Caco-2 (cell line): ENCODE results near the gene ZNF786. TPM values are rescaled to one million over a fixed set of nuclear protein-coding genes. Genes with fewer than 3 reads are reported as not detected.
A peak's percentile ranks its signal among the peaks of the same experiment; 100 is the strongest.

Source experiments
- BruUV-seq: library from RNA; stranded (reverse); fragments of 400-500 nt; replicated peaks from 2 replicates; lab custom pipeline; 2021; lab: Mats Ljungman, UMichigan
- CTCF ChIA-PET: fragments of 300-600 bp; sonication (Branson Sonifier 250); formaldehyde crosslinking; loops from one replicate; lab custom pipeline; 2022; ENCODE audit warnings: antibody characterized with exemption; lab: Charles Lee
- POLR2A ChIA-PET: fragments of 300-600 bp; sonication (Branson Sonifier 250); formaldehyde crosslinking; loops from one replicate; lab custom pipeline; 2022; ENCODE audit warnings: antibody characterized with exemption; lab: Charles Lee
- DNase-seq, 2 experiments: peaks; one replicate each; pipeline versions ENCODE4 v3.0.0 to v3.0.0-alpha.2; 2020 to 2022
- H3K27me3 ChIP-seq: replicated peaks from 2 replicates; pipeline ENCODE4 v1.6.0; 2011; ENCODE audit warnings: low read length; ENCODE audit not compliant: control insufficient read depth, insufficient read depth
- H3K36me3 ChIP-seq: 2 replicates; pipeline ENCODE4 v1.5.1; 2011; ENCODE audit warnings: low read length; ENCODE audit not compliant: control insufficient read depth, insufficient read depth
- H3K4me1 ChIP-seq: fragments of 250-450 bp; sonication (Bioruptor Pico); 2 replicates; pipeline ENCODE4 v1.5.1; 2020; ENCODE audit warnings: mild to moderate bottlenecking
- H3K4me3 ChIP-seq: 2 replicates; pipeline ENCODE4 v1.5.1; 2011; ENCODE audit warnings: low read depth, mild to moderate bottlenecking, control low read depth, low read length
- H3K9me3 ChIP-seq: fragments of 250-450 bp; sonication (Bioruptor Pico); 2 replicates; pipeline ENCODE4 v1.5.1; 2020; ENCODE audit warnings: mild to moderate bottlenecking, moderate library complexity
- H3K27ac Mint-ChIP-seq: one replicate; pipeline ENCODE4 v1.8.0; 2022; ENCODE audit warnings: mixed read lengths; ENCODE audit not compliant: unreplicated experiment
- H3K27me3 Mint-ChIP-seq: one replicate; pipeline ENCODE4 v1.8.0; 2022; ENCODE audit warnings: mixed read lengths; ENCODE audit not compliant: insufficient read depth, unreplicated experiment
- H3K36me3 Mint-ChIP-seq: one replicate; pipeline ENCODE4 v1.8.0; 2022; ENCODE audit warnings: mild to moderate bottlenecking, mixed read lengths; ENCODE audit not compliant: insufficient read depth, unreplicated experiment
- H3K4me1 Mint-ChIP-seq: one replicate; pipeline ENCODE4 v1.8.0; 2022; ENCODE audit warnings: low read depth, mixed read lengths; ENCODE audit not compliant: unreplicated experiment
- H3K4me3 Mint-ChIP-seq: one replicate; pipeline ENCODE4 v1.8.0; 2022; ENCODE audit warnings: mild to moderate bottlenecking, moderate library complexity, mixed read lengths; ENCODE audit not compliant: unreplicated experiment
- H3K9me3 Mint-ChIP-seq: one replicate; pipeline ENCODE4 v1.8.0; 2022; ENCODE audit warnings: mixed read lengths; ENCODE audit not compliant: unreplicated experiment
- intact Hi-C: fragments of 100-400 bp; cut with micrococcal nuclease; formaldehyde crosslinking; loops from one replicate; pipeline ENCODE4 v1.10.0; 2022; ENCODE audit not compliant: unreplicated experiment
- total RNA-seq: library from RNA; stranded (reverse); gene quantifications from 2 replicates; pipeline ENCODE4 v1.2.3, GENCODE V29; 2022
- TF ChIP-seq, protein P1 (sequence below), 2 experiments: fragments of 200-600 bp in 1 of 2; IDR thresholded peaks; 1 replicate in 1 of 2; 2 replicates in 1 of 2; pipeline versions ENCODE4 v1.5.1 to v1.8.0; 2011 to 2022; ENCODE audit warnings: antibody characterized with exemption in 1 of 2, control low read depth in 1 of 2, inconsistent platforms in 1 of 2, low read depth in 1 of 2, low read length in 1 of 2, mild to moderate bottlenecking in 1 of 2, moderate library complexity in 1 of 2; ENCODE audit not compliant: insufficient read depth in 1 of 2, severe bottlenecking in 1 of 2, unreplicated experiment in 1 of 2

ZNF786 gene
- total RNA-seq, 1 experiment from 2014 or later = 9.4 TPM

DNA sequence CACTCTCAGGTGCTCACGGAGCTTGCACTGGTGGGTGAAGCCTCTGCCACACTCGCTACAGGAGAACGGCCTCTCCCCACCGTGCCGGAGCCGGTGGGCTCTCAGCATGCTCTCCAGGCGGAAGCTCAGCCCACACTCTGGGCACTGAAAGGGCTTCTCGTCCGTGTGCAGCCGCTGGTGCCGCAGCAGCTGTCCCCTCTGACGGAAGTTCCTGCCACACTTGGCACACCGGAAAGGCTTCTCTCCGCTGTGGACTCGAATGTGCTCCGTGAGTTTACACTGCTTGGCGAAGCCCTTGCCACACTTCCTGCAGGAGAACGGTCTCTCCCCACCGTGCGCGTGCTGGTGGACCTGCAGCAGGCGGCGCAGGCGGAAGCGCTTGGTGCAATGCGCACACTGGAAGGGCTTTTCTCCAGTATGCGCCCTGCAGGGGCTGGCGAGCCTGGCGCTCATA is 19.3 kb downstream of the ZNF786 start:
- TF ChIP-seq, protein P1, sequence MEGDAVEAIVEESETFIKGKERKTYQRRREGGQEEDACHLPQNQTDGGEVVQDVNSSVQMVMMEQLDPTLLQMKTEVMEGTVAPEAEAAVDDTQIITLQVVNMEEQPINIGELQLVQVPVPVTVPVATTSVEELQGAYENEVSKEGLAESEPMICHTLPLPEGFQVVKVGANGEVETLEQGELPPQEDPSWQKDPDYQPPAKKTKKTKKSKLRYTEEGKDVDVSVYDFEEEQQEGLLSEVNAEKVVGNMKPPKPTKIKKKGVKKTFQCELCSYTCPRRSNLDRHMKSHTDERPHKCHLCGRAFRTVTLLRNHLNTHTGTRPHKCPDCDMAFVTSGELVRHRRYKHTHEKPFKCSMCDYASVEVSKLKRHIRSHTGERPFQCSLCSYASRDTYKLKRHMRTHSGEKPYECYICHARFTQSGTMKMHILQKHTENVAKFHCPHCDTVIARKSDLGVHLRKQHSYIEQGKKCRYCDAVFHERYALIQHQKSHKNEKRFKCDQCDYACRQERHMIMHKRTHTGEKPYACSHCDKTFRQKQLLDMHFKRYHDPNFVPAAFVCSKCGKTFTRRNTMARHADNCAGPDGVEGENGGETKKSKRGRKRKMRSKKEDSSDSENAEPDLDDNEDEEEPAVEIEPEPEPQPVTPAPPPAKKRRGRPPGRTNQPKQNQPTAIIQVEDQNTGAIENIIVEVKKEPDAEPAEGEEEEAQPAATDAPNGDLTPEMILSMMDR (IDR thresholded peaks at IDR 0.05; ENCODE audit: insufficient read depth in 1 of 2, low read depth in 1 of 2, low read length in 1 of 2, severe bottlenecking in 1 of 2, unreplicated experiment in 1 of 2) = no peak
- CTCF ChIA-PET = no interaction called here

DNA sequence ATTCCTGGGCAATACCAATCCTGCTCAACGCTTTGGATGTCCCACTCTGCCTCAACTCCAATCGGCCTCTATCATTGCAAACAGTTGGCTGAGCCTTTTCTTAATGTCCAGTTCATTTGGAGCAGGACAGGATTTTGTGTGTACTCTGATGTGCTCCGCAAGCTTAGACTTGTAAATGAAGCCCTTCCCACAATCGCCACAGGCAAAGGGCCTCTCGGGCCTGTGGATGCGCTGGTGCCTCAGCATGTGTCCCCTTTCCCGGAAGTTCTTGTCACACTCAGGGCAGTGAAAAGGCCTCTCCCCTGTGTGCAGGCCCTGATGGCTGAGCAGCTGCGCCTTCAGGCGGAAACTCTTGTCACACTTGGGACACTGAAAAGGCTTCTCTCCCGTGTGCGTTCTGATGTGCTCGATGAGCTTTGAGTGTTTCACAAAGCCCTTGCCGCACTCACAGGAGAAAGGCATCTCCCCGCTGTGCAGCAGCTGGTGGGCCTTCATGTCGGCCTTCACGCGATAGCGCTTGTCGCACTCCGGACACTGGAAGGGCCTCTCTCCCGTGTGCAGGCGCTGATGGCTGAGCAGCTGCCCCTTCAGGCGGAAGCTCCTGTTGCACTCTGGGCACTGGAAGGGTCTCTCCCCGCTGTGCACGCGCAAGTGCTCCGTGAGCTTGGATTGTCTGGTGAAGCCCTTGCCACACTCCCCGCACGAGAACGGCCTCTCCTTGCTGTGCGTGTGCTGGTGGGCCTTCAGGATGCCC is 20.0 kb downstream of the ZNF786 start:
- H3K36me3 Mint-ChIP-seq = peaks cover 48% of the 10 kb centered on the region

More for the DNA sequence above, 19.3 kb downstream of the ZNF786 start:
- no peak for DNase-seq
- H3K4me1 Mint-ChIP-seq = no peaks in the 10 kb centered on the region
- no peak overlapping the region for H3K4me3 Mint-ChIP-seq
- Histone ChIP-seq H3K27me3 (no peaks in the 10 kb centered on the region), H3K4me1 (no peaks in the 10 kb centered on the region), H3K9me3 (no peaks in the 10 kb centered on the region), H3K4me3 (no peak overlapping the region), H3K36me3 (no peaks in the 10 kb centered on the region)
- POLR2A ChIA-PET = no interaction called here
- H3K36me3 Mint-ChIP-seq = peaks cover 42% of the 10 kb centered on the region
- BruUV-seq = no TSS peak
- intact Hi-C loops = no loop called here
- H3K9me3 Mint-ChIP-seq = no peaks in the 10 kb centered on the region
- H3K27ac Mint-ChIP-seq = no peak overlapping the region
- no peaks in the 10 kb centered on the region for H3K27me3 Mint-ChIP-seq

DNA sequence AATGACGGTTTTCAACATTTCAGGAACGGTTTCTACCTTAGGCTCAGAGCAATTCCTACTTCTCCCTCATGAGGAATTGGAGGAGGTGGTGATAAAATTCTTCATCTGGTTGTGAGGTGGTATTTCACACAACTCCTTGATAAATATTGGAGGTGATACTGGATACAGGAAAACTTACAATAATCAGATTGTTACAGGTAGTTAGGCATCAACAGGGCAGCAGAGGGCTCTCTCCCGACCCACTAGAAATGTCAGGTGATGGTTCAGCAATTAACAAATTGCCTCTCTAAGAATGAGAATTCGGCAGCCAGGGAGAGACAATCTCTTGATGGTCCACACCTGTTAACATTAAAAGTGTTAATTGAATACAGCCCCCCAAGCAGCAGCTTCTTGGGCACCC is 22.6 kb downstream of the ZNF786 start:
- no TSS peak for BruUV-seq
- ChIA-PET POLR2A (no interaction called here), CTCF (interaction anchor here (0.6 kb wide), 2 partner anchors 8 to 620 kb away, joined by 4 to 6 read pairs; no protein-coding TSS in a partner anchor)
- Mint-ChIP-seq H3K27me3 (no peaks in the 10 kb centered on the region), H3K9me3 (no peaks in the 10 kb centered on the region), H3K36me3 (peaks cover 48% of the 10 kb centered on the region), H3K27ac (no peak overlapping the region), H3K4me1 (no peaks in the 10 kb centered on the region), H3K4me3 (no peak overlapping the region)
- H3K36me3 ChIP-seq = no peaks in the 10 kb centered on the region
- H3K4me3 ChIP-seq = no peak overlapping the region
- H3K9me3 ChIP-seq = no peaks in the 10 kb centered on the region
- peaks cover 3% of the 10 kb centered on the region; the same call in 1 of the 2 replicates for H3K4me1 ChIP-seq
- DNase-seq = peak in 1 of 2 experiments; percentile 13
- intact Hi-C loops = loop anchor here (1.0 to 2.0 kb wide), 2 partner anchors 22 to 59 kb away; partner anchors contain the start of genes ZNF425 and ZNF786
- H3K27me3 ChIP-seq = no peaks in the 10 kb centered on the region
- TF ChIP-seq, protein P1 (IDR thresholded peaks at IDR 0.05; ENCODE audit: insufficient read depth in 1 of 2, low read depth in 1 of 2, low read length in 1 of 2, severe bottlenecking in 1 of 2, unreplicated experiment in 1 of 2) = no peak

More for the DNA sequence above, 20.0 kb downstream of the ZNF786 start:
- no peak overlapping the region for H3K4me3 ChIP-seq
- intact Hi-C loops = no loop called here
- ChIA-PET CTCF (interaction anchor here (0.6 kb wide), 1 partner anchor 10 kb away, joined by 6 read pairs; no protein-coding TSS in a partner anchor), POLR2A (no interaction called here)
- H3K36me3 ChIP-seq = no peaks in the 10 kb centered on the region
- H3K27me3 ChIP-seq = no peaks in the 10 kb centered on the region
- Mint-ChIP-seq H3K4me1 (no peaks in the 10 kb centered on the region), H3K9me3 (no peaks in the 10 kb centered on the region), H3K4me3 (no peak overlapping the region), H3K27me3 (no peaks in the 10 kb centered on the region), H3K27ac (no peak overlapping the region)
- no peak for DNase-seq
- TF ChIP-seq, protein P1 (IDR thresholded peaks at IDR 0.05; ENCODE audit: insufficient read depth in 1 of 2, low read depth in 1 of 2, low read length in 1 of 2, severe bottlenecking in 1 of 2, unreplicated experiment in 1 of 2) = no peak
- H3K9me3 ChIP-seq = no peaks in the 10 kb centered on the region
- BruUV-seq = no TSS peak
- no peaks in the 10 kb centered on the region for H3K4me1 ChIP-seq
